ENCODE data around the gene CPD.

Gene CPD

DNA sequence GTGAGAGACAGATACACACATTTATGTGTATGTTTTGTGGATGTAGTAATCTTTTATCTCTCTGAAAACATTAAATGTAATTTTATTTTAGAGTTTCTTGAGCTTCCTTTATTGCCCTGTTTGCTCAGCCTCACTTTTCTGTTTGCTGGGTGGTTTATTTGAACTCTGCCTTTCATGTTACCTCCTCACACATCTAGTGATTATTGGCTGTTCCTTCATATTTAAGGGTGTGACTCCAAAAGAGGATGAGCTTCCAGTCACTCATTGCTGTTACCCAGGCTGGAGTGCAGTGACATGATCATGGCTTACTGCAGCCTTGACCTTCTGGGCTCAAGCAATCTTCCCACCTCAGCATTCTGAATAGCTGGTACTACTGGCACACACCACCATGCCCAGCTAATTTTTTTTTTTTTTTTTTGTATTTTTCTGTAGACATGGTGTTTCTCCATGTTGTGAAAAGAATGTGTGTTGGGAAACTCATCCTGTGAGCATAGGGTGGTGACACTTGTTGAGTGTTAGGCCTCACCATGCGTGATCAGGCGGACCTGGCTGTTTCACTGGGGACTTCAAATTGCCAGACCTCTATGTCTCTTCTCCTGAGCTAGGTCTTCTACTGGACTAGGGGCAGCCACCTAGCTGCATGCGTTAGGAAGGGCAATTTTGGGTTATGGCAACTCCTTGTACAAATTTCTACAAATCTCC lies 136.3 kb downstream of the CPD start:
- DNase-seq: no peak

DNA sequence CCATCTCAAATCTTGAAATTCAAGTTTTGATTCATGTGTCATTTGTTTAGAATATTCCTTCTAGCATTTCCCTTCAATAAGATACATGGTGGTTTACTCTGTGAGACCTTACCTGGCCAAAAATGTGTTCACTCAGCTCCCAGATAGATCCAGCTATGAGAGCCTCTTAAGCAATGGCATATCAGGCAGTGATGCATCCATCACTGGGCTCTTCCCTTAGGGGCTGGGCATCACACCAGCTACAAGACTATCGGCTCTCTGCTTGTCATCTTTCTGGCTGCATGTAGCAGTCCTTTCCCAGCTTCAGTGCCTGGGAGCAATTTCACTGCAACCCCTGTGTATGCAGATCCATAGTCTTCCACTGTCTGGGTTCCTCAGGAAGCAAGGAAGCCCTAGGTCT lies 139.1 kb downstream of the CPD start:
- DNase-seq: no peak

- no peak for DNase-seq
These were observed 140.4 kb downstream of the CPD start for GRCh38 chr17:30519166-30519565.

All from CD4-positive, alpha-beta T cell treated with Interleukin-17A for 4 hours (primary cell).